Stimulated activated CD4-positive, alpha-beta T cell treated with anti-CD3 and anti-CD28 coated beads, TNF-alpha, amount 100 ng/mL, for 48 hours (primary cell): ENCODE data around the gene CACNA1B.
"Not testable (repeated sequence)": the region's sequence is repeated elsewhere in the genome, so short reads cannot be mapped to it uniquely, and the experiment has no call there.

Experiments
- DNase-seq, 3 donors: peaks; one replicate each; pipeline ENCODE4 v3.0.0-alpha.2; 2020; ENCODE audit warnings: low read depth in 3 of 3

CACNA1B gene

DNA sequence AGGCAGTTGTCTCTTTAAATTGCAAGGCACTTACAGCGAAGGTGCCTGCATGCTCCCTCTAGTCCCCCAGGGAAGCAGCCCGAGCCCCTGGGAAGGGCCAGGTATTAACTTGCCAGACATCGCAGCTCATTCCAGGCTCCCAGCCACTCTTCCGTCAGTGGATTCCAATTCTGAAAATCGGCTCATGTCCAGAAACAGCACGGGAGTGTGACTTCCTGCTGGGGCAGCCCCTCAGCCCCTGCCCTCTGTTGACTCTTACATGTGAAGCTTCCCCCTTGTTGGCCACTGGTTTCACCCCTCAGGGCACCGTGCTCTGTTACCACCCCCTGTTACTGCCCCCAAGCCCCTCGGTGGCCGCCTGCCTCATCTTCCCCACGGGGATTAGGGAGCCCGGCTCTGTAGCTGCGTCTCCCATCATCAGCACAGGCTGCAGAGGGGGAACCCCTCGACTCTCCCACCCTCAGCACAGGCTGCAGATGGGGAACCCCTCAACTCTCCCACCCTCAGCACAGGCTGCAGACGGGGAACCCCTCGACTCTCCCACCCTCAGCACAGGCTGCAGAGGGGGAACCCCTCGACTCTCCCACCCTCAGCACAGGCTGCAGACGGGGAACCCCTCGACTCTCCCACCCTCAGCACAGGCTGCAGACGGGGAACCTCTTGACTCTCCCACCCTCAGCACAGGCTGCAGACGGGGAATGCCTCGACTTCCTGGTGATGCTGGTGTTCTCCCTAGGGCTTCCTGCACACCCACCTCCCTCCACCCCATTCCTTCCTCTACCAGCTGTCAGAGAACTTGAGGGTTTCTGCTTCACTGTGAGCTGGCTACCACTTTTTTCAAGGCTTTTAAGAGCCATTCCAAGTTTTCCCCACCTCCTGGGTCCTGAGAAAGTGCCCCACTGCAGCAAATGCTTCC lies 11.1 kb upstream of the CACNA1B start:
- no peak for DNase-seq

DNA sequence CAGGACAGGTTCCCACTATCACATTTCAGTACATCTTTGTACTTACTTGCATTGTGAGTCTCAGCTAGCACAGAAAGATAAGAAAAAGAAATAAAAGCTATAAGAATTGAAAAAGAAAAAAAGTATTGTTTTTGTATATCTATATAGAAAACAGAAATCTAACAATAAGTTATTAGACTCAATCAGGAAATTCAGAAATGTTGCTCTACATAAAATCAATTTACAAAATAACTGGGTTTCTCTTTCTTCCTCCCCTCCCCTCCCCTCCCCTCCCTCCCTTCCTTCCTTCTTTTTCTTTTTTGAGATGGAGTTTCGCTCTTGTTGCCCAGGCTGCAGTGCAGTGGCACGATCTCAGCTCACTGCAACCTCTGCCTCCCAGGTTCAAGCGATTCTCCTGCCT lies 7.2 kb upstream of the CACNA1B start:
- DNase-seq = no peak

DNA sequence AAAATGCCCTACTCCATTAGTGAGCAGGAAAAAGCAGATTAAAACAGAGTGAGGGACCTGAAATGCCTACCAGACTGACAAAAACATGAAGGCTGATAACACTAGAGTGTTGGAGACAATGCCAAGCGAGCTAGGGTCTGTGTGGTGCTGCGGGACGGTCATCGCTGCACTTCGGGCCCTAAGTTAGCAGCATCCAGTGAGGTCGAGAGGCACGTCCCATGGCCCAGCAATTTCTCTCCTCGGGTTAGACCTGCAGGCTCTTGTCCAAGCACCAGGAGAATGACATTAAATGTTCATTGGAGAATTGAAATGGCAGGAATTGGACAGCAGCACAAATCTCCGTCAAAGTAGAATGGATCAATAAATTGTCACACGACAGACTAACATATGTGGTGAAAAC lies 5.3 kb upstream of the CACNA1B start:
- DNase-seq = no peak

DNA sequence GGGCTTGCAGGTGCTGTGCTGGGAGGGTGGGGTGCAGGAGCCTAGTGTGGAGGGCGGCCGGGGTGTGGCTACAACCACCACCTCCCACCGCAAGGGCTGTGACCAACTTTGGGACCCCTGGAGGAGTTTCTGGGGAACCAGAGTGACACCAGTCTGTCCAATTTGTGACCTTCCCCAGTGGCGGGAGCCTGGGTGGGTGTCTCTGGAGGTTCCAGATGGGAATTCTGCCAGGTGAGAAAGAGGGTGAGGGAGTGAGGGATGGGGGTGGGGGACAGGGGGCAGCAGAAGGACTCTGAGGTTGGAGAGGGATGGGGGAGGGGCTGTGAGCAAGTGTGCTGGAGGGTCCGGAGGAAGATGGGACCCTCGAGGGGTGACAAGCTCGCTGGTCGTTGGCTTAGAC lies 4.2 kb upstream of the CACNA1B start:
- DNase-seq = no peak

DNA sequence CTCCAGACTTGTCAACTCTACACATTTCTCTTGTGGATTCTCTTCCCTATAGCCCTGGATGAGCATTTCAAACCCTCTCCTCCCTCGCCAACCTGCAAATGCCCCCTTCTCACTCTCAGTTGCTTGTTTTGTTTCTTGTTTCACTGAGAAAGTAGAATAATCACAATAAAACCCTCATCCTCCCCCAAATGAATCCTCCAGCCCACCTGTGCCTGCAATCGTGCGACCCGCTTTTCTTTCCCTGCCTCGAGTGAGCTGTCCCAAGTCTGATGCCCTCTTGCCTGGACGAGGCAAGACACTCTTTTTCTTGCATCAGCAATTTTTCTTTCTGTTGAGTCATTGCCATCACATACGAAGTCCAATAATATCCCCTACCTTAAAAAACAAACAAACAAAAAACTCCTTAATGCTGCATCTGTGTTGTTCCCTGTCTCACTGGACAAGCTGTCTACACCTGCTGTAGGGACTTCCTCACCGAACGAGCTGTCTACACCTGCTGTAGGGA lies 3.7 kb upstream of the CACNA1B start:
- no peak for DNase-seq

DNA sequence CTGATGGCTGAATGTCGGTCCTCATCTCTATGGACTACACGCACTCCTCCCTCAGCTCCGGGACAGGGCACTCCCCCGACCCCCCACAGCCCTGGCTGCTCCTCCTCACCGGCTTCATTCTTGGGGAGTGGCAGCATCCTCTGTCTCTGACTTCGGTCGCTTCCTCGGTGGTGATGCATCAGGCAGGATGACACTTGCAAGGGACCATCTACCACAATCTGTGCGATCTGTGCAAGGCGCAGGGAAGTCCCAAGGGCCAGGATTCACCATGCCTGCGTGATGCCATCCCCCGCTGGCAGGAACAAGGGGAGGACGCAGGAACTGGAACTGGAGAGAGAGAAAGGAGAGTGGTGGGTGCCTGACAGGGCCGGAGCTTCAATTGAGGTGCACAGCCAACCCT lies 2.2 kb upstream of the CACNA1B start:
- DNase-seq = no peak

DNA sequence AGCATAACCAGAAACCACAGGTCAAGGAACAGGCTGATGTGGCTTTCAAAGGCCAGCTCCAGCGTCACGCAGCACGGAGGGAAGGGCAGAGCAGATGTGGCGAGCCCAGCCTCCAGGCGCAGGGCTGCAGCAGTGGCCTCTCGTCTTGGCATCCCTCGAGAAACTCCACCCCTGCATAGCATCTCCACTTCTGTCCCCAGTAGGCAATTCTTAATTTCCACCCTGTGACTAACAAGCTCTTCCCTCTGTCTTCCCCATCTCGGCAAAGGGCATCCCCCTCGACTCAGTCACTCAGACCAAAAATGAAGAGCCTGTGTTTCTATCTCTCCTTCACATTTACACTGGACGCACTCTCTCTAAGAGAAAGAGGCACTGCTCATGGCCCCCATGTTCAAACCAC lies 1.7 kb upstream of the CACNA1B start:
- no peak for DNase-seq

DNA sequence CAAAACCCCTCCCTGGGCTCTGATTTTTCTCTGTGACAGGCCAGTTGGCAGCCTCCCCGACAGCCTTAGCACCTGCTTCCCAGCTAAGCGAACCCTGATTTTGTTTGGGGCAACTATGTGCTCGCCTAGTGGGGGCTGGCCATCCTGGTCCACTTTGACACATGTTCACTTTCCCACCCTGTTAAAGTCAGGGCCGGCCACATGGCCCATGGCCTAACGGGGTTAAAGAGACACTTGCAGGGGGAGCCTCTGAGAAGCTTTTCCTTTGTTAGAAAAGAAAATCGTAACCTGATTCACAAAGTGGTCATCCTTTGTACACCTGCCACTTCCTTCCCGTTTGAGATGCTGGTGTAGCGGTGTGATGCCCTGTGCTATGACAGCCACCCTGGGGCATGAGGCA lies 1.3 kb upstream of the CACNA1B start:
- no peak for DNase-seq

DNA sequence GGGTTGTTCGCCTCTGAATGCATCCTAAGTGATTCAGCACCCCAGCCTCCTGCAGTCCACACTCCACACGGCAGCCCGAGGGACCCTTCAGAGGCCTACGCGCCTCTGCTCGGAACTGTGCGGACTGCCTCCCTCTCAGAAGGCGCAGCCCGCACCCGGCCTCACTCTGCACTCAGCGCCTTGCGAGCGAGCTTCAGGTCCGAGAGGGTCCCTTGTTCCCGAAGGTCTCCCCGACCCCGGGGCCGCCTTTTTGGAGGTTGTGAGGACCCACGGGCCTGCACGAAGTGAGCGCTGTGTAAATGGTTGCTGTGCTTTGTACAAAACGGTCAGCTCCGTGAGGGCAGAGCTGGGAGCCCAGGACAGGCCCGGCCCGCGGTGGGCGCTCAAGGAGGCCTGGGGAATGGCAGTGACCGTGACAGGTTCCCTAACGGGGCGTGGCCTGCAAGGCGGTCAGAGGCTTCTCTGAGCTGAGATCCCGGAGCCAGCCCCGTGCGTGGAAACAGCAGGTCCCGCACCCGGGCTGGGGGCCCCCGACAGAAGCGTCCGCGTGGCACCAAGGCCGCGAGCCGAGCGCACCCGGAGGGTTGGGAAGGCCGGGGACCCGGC lies 698 bp upstream of the CACNA1B start:
- DNase-seq = no peak

DNA sequence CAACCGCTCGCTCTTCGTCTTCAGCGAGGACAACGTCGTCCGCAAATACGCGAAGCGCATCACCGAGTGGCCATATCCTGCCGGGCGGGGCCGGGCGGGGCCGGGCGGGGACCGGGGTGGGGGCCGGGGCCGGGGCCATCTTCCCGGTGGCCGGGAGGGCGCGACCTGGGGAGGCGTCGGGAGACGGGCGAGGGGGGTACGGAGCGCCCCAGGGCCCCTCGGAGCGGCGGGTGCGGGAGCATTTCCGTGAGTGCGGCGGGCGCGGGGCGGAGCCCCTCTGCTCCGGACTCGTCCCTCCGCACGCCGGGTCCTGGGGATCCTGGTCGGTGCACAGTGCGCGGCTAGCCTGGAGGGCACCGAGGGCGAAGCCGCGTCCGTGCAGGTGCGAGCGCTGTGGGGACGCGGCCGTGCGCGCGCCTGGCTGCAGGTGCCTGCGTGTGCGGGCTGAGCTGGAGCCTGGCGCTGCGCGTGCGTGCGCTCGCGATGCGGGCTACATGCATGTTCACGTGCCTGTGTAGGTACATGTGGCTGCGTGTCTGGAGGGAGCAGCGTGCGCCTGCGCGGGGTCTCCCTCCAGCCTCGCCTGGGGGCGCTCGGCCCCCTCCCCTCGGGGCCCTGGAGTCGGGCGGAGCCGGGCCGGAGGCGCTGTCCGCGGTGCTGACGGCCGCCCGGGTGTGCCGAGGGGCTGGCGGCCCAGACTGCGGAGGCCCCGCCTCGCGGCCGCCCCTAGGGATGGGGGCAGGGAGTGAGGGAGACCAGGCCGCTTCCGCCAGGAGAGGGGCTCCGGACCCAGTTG lies 762 bp downstream of the CACNA1B start:
- DNase-seq = peak in 2 of 3 donors; percentile 7 to 11

DNA sequence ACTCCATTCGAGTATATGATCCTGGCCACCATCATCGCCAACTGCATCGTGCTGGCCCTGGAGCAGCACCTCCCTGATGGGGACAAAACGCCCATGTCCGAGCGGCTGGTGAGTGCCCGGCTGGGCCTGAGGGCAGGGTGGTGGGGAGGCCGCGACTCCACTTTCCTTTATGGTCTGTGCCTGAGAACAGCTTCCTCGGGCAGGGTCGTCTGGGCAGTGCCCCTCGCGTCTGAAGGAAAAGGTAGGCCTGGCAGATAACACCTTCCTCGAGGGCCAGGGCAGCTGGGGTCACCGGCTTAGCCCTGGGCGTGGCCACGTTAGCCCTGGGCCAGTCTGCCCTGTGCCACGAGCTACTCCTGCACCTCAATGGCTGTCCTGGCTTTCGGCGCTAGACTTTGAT lies 1.5 kb downstream of the CACNA1B start:
- no peak for DNase-seq

DNA sequence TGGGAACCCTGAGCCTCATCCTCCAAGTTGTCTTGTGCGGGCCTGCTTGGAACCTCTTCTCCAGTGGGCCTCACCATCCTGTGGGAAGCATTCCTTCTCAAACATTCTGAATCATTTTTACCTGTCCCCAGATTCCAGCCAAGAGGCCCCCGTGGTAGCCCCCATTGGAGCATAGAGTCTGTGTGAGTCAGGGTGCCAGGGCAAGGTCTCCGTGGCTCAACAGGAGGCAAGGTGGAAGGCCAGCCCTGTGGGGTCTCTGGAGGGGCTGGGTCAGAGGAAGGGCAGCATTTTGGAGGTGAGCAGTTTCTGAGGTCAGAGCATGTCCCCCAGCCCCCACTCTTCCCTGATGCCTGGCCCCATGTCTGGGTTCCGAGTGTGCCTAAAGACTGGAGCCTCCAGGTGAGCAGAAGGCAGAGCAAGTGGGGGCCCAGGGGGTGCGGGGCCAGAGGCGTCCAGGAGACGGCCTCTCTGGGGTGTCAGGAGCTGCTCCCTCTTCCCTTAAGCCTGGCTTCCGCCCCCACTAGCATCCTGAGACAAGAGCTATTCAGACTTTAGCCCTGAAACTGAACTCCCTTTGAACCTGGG lies 2.1 kb downstream of the CACNA1B start:
- no peak for DNase-seq

DNA sequence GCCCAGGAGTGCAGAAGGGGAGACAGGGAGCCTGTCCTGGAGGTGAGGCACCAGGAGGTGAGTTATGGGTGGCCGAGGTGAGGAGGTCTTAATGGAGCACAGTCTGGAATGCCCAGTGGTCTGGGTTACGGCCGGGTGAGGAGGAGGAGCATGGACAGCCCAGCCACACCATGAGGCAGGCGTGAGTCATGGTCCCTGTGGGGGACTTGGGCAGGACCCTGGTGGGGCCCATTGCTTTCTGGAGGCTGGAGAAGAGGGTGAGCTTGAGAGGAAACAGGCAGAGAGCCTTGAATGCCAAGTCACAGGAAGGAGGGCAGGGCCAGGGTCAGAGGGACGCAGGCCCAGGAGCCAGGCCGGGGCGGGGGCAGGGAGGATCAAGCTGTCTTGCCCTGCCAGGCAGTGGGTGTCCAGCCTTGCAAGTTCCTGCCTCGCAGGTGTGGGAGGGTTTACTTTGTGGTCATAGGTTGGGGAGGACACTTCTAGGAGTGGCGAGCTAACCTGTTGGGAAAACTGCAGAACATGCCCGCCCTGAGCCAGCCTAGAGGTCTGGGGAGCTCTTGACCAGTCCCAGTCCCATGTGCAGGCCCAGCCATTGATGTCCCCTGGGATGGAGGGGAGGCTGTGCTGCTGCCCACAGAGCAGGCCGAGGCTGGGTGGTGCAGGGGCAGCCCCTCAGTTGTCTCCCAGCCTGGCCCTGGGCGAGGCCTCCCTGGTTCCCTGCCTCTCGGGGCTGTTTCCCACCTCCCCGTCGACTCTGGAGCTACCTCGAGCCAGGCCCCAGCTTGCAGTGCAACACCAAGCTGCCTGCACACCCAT lies 2.8 kb downstream of the CACNA1B start:
- no peak for DNase-seq

DNA sequence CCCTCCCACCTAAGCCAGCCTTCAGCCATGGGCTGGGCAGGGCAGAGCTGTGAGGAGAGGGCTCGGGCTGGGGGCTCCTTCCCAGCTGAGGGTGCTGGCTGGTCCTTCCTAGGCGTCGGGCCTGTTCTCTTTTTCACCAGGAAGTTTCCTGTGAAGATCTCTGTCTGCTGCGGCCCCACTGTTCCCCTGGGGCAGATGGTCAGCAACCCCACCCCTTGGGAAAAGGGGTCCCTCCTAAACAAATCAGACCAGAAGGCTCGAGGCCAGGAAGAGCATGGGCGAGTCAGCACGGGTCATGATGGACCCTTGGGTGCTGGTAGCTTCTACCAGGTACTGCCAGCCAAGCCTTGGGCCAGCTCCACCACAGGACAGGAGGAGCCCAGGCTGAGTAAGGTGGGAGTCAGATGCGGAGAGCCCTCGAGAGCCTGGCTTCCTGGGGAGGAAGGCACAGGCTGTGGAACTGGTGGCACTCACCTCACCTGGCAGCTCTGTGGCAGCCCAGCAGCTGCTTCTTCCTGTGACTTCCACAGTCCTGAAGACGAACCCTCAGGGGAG lies 3.5 kb downstream of the CACNA1B start:
- DNase-seq = no peak

DNA sequence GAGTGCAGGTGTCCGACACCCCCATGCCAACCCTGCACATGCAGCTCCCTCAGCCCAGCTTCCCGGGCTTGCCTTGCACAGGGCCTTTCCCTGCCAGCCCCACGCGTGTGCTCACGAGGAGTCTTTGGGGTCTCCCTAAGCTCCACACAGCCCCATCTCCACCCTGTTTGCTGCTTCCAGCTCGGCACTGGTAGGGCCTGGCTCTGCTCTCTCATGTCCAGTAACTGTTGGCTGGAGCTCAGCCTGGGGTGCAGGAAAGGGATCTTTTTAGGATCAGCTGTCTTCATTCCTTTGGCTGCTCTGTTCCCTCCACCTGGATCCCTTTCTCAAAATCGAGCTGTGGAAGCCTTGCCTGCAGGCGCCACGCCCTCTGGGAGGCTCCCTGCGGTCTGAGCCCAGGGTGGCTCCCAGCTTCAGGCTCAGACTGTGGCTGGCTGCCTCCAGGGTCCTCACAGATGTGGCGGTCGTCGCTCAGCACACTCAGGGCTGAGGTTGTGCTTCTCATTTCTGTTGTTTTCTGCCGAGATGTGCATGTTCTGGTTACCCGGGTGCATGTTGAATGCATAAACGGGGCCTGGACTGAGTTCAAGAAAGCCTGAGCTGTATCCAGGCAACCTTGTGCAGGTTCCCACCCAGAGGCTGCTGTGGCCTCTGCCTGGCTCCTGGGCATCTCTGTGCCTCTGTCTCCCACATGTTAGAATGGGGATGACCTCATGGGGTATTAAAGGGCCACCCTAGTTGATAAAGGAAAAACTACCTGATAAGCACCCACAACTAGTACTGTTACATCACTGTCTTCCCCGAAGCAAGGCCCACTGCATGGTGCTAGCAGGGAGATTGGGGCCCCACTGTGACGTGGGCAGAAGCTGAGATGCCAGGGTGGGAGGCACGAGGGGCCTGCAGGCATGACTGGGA lies 4.3 kb downstream of the CACNA1B start:
- no peak for DNase-seq

DNA sequence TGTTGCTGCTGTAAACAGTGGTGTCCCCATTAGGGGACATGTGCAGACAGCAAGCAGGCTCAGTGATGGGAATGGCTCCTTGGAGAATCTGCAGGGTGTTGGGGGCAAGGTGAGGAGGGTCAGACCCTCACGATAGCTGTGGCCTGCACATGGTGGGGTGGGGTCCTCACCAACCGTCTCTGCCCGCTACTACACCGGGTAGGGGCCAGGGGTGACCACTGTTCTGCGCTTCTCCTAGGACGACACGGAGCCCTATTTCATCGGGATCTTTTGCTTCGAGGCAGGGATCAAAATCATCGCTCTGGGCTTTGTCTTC lies 4.9 kb downstream of the CACNA1B start:
- DNase-seq = no peak

DNA sequence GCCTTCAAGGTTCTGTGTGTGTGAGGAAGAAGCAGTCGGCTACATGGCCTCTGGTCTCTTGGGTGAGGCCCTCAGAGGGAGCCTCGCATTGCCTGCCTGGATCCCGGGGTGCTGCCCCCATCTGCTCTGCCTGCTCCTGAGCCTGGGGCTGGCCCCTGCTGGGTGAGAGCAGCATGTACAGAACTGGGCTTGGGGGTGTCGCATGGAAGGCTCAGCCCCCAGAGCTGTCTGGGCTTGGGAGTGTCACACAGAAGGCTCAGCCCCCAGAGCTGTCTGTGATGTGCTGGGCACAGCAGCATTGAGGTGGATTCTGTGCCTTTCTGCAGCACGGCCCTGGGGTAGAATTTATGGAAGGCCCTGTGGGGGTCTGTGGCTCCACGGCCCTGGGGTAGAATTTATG lies 6.4 kb downstream of the CACNA1B start:
- DNase-seq = not testable (repeated sequence)

DNA sequence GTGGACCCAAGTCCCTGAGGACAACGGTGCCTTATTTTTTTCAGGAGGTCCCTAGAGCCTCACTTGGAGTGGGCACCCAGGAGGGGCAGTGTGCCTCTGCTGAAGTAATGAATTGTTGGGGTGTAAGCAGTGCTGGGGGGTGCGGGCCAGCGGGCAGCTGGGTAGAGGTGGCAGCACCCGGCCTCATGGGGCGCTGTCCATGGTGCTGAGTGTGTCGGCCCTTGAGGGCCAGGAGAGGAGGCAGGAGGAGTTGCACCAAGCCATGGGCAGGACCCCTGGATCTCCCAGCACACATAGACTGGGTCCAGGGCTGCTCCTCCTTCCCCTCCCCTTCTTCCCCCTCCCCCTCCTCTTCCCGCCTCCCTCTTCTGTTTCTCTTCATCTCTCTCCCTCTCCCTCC lies 7.0 kb downstream of the CACNA1B start:
- DNase-seq = not testable (repeated sequence)

DNA sequence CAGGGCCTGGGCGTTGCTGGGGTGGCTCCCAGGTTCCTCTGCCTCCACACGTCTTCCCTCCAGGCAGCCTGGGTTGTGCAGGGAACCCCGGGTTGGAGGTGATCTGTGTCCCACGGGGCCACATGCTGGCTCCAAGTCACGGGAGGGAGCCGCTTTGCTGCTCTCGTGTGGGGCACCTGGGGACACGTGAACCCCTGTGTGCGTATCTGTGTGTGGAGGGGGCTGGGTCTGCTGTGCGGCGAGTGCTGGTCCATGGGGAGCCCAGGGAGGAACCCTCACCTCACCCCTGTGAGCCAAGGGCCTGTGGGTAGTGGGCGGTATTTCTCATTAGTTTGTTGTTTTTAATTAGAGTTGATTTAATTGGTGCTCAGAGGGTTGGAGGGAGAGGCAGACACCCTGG lies 7.5 kb downstream of the CACNA1B start:
- not testable (repeated sequence) for DNase-seq

DNA sequence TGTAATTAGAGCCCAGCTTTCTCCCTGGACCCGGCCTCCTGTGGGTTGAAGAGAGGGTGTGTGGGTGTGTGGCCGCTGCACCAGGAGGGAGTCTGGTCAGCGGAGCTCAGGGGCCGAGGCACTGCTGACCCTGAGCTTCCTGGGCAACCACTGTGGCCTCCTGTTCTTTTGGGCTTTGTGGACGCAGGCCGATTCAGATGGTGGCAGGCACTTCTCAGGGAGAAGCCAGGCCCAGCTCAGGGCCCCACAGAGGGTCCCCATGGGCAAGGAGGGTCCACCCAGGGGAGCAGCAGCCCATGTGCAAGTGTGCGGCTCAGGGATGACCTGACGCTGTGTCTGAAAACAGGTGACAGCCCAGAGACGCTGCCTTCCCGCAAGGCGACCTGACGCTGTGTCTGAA lies 11.0 kb downstream of the CACNA1B start:
- not testable (repeated sequence) for DNase-seq
